ENCODE results near the gene EXOC4.

Gene EXOC4

DNA sequence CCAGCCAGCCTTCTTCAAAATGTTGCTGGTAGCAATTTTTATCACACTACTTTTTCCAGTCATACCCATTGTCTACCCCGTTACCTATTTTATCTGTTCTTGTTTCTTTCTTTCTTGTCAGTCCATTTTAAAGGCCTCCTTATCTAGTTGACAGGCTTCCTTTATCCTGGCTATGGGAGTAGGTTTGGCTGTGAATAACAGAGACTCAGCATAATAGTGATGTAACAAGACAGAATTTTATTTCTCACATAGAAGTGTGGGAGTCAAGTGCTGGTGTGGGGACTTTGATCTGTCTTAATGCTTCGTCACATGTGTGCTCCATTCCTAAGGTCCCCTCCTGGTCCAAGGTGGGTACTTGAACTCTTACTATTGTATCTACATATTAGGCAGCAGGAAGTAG is 283.6 kb downstream of the EXOC4 start:
- WGBS, result 94% methylated on average over 2 of the region's 2 CpGs
- Histone ChIP-seq H3K4me3 (ENCODE audit: low read length) (no peak overlapping the region), H3K27me3 (ENCODE audit: insufficient read depth, low read length) (no peaks in the 10 kb centered on the region), H3K4me1 (ENCODE audit: insufficient read depth, low read length) (peaks cover 24% of the 10 kb centered on the region), H3K9ac (ENCODE audit: low read depth, low read length) (no peak overlapping the region), H3K27ac (ENCODE audit: low read depth, low read length) (no peak overlapping the region), H3K36me3 (ENCODE audit: insufficient read depth, low read length) (no peaks in the 10 kb centered on the region), H3K9me3 (ENCODE audit: insufficient read depth, low read depth, low read length) (no peaks in the 10 kb centered on the region)

DNA sequence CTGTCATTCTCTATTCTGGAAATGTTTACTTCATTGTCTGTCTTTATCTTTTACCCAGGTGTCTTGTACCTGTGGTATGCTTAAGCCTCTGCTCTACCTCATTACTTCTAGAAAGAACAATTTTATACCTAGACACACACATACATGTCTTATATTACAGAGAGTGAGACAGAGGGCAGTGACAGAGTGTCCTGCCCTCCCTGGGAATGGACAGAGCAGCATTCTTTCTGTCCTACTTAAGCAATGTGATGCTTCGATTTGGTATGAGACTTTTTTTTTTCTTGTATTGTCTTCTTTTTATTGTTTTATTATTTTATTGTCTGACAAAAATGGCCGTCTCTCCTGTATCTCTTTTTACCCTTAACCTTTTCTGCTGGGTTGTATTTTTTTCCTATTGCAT is 286.1 kb downstream of the EXOC4 start:
- Histone ChIP-seq H3K9ac (ENCODE audit: low read depth, low read length) (no peak overlapping the region), H3K27ac (ENCODE audit: low read depth, low read length) (no peak overlapping the region)
- WGBS, result 100% methylated on average over 2 of the region's 2 CpGs

DNA sequence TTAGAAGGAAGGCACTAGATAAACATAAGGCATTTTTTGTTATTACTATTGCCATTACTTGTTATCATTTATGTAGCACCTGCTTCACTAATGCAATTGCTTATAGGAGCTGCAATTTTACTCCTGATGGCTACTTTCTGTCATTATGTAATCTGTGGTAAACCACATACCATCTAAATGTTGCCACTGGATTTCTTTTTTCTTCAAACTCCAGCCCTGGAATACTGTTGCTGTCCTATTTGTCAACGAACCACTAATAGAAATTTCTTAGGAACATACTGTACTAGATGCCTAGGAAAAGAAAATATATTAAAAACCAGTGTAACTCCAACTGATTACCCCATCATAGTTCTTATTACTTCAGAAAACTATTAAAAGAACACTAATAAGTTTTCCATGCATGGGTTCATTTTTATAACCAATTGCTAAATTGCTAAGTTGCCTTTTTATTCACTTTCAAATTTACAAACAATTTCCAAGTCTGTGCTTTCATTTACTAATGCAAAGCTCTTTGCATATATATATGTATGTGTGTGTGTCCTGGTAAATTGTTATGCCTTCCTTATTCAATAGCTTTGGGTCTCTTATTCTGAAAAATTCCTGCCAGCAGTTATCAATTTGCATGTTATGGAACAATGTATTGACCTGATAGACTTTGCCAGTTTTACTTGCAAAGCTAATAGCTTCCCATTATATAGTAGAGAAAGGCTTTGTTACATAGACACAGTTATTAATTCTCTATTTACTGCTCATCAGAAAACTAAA is 287.4 kb downstream of the EXOC4 start:
- Histone ChIP-seq H3K27me3 (ENCODE audit: insufficient read depth, low read length) (no peaks in the 10 kb centered on the region), H3K27ac (ENCODE audit: low read depth, low read length) (no peak overlapping the region; the same call in 1 of the 2 replicates), H3K36me3 (ENCODE audit: insufficient read depth, low read length) (no peaks in the 10 kb centered on the region), H3K9ac (ENCODE audit: low read depth, low read length) (no peak overlapping the region), H3K4me1 (ENCODE audit: insufficient read depth, low read length) (peaks cover 25% of the 10 kb centered on the region), H3K9me3 (ENCODE audit: insufficient read depth, low read depth, low read length) (no peaks in the 10 kb centered on the region), H3K4me3 (ENCODE audit: low read length) (no peak overlapping the region)
- no CpG with 5 or more reads among the region's 1 CpG for WGBS

More for the DNA sequence above, 286.1 kb downstream of the EXOC4 start:
- H3K4me1 ChIP-seq (ENCODE audit: insufficient read depth, low read length), result peaks cover 25% of the 10 kb centered on the region
- no peaks in the 10 kb centered on the region for H3K36me3 ChIP-seq (ENCODE audit: insufficient read depth, low read length)
- no peaks in the 10 kb centered on the region for H3K9me3 ChIP-seq (ENCODE audit: insufficient read depth, low read depth, low read length)
- no peaks in the 10 kb centered on the region for H3K27me3 ChIP-seq (ENCODE audit: insufficient read depth, low read length)
- H3K4me3 ChIP-seq (ENCODE audit: low read length), result no peak overlapping the region

DNA sequence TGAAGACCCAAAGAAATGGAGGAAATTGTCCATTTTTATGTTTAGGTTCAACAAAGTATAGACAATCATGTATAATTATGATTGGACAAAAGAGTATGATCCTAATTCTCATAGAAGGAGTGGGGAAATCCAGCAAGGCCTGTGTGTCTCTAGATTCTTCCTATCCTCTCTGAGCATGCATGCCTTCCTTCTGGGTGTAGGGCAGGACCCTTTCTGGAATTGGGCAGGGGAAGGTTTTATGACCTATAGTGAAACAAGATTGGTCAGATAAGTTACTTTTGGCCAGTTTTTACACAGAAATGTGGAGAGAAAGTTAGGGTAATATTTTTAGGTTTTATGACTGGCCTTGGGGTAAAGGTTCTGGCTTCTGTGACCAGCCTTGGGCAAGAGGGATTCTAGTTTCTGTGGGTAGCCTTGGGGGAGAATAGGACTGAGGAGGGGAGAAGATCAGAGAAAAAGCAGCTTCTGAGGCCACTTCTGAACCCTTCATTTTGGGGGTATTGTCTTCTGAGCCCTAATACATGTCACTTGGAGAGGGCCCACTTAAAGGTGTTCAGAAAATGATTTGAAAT is 289.4 kb downstream of the EXOC4 start:
- no peaks in the 10 kb centered on the region for H3K9me3 ChIP-seq (ENCODE audit: insufficient read depth, low read depth, low read length)
- no peak overlapping the region for H3K4me3 ChIP-seq (ENCODE audit: low read length)
- H3K9ac ChIP-seq (ENCODE audit: low read depth, low read length), result no peak overlapping the region
- H3K27me3 ChIP-seq (ENCODE audit: insufficient read depth, low read length), result no peaks in the 10 kb centered on the region
- no peaks in the 10 kb centered on the region for H3K36me3 ChIP-seq (ENCODE audit: insufficient read depth, low read length)
- H3K4me1 ChIP-seq (ENCODE audit: insufficient read depth, low read length), result peaks cover 25% of the 10 kb centered on the region
- no peak overlapping the region for H3K27ac ChIP-seq (ENCODE audit: low read depth, low read length)

DNA sequence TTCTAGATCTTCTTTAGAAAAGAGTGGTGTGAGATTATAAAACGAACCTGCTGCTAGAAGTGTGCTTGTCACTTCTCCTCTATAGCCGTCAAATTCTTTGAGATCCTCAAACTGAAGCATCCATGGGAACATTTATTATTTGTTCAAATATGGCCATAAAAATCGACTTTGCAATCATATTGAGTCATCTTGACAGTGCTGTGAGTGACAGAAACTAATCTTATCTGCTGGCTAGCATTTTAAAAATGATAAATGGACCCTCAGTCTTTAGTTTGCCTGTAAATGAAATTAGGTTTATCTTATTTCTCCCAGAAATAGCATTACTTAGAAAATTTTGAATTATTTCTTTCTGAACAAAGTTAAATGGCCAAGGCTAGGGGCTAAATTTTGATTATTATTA is 290.8 kb downstream of the EXOC4 start:
- Histone ChIP-seq H3K9me3 (ENCODE audit: insufficient read depth, low read depth, low read length) (no peaks in the 10 kb centered on the region), H3K27me3 (ENCODE audit: insufficient read depth, low read length) (no peaks in the 10 kb centered on the region), H3K9ac (ENCODE audit: low read depth, low read length) (no peak overlapping the region), H3K27ac (ENCODE audit: low read depth, low read length) (no peak overlapping the region), H3K36me3 (ENCODE audit: insufficient read depth, low read length) (no peaks in the 10 kb centered on the region), H3K4me3 (ENCODE audit: low read length) (no peak overlapping the region), H3K4me1 (ENCODE audit: insufficient read depth, low read length) (peaks cover 25% of the 10 kb centered on the region)
- 97% methylated on average over 3 of the region's 3 CpGs for WGBS

DNA sequence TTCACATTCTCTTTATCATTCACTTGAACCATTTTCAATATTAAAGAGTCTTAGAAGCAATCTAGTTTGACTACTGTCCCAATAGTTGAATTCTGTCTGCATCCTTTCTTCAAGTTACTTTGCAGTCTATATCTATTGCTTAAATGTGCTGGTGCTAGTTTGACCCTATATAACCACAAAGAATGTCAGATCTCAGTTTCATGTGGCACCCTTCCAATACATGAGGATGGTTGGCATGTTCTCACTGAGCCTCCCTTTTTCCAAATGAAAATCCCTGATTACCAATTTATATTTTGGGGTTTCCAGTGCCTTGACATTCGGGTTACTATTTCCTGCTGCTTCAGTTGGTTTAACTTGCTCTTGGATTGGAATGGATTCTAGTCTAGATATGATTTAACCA is 292.7 kb downstream of the EXOC4 start:
- Histone ChIP-seq H3K4me1 (ENCODE audit: insufficient read depth, low read length) (peaks cover 9% of the 10 kb centered on the region), H3K36me3 (ENCODE audit: insufficient read depth, low read length) (no peaks in the 10 kb centered on the region), H3K9me3 (ENCODE audit: insufficient read depth, low read depth, low read length) (no peaks in the 10 kb centered on the region), H3K9ac (ENCODE audit: low read depth, low read length) (no peak overlapping the region), H3K27ac (ENCODE audit: low read depth, low read length) (no peak overlapping the region), H3K4me3 (ENCODE audit: low read length) (no peak overlapping the region), H3K27me3 (ENCODE audit: insufficient read depth, low read length) (no peaks in the 10 kb centered on the region)
- 100% methylated on average over 1 of the region's 1 CpG for WGBS

DNA sequence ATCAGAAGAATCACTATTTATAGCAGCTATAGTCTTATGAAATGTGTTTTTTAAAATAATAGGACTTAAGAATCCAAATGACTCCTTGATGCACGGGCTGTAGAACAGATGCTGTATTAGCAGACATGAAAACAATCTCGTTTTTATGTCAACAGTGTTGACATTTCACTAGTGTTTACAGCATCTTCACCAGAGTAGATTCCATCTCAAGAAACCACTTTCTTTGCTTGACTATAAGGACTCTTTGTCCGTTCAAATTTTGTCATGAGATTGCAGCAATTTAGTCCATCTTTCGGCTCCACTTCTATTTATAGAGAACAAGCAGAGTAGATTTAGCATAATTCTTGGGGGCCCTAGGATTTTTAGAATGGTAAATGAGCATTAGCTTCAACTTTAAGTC is 295.1 kb downstream of the EXOC4 start:
- H3K27me3 ChIP-seq (ENCODE audit: insufficient read depth, low read length), result no peaks in the 10 kb centered on the region
- no peaks in the 10 kb centered on the region for H3K4me1 ChIP-seq (ENCODE audit: insufficient read depth, low read length)
- 91% methylated on average over 4 of the region's 4 CpGs for WGBS
- no peak overlapping the region for H3K4me3 ChIP-seq (ENCODE audit: low read length)
- no peak overlapping the region for H3K27ac ChIP-seq (ENCODE audit: low read depth, low read length)
- no peaks in the 10 kb centered on the region for H3K9me3 ChIP-seq (ENCODE audit: insufficient read depth, low read depth, low read length)
- no peaks in the 10 kb centered on the region for H3K36me3 ChIP-seq (ENCODE audit: insufficient read depth, low read length)
- H3K9ac ChIP-seq (ENCODE audit: low read depth, low read length), result no peak overlapping the region

DNA sequence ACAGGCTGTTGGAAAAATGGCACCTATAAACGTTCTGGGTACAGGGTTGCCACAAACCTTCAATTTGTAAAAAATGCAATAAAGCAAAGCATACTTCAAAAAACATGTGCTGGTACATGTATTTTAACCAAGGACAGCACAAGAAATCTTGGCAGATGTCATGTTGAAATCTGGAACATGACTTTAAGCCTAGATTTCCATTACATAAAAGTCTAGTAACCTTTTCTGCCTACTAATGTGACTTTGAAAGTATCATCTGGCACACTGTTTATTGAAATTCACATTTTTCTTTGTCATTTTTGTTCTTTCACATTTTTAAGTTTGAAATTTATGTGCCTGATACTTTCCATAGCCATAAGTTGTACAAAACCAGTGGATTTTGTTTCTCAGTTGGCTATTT is 296.8 kb downstream of the EXOC4 start:
- H3K9ac ChIP-seq (ENCODE audit: low read depth, low read length), result no peak overlapping the region
- WGBS, result 89% methylated on average over 1 of the region's 1 CpG
- H3K9me3 ChIP-seq (ENCODE audit: insufficient read depth, low read depth, low read length), result no peaks in the 10 kb centered on the region

DNA sequence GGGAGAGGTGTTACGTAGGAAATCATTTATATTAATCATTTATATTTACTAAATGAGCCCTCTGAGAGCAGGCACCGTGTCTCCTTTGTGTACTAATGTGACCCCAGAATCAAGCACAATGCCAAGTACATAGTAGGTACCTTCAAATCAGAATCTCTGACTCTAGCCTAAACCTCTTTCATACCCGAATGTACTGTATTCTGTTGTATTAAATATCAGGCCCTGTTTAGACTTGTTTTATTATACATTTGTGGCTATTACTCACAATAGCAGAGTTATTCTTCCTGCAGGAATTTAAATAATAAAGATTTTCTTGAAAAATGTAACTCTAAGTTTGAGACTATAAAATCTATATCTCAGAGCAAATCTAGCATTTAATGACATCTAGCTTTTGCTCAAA is 297.3 kb downstream of the EXOC4 start:
- Histone ChIP-seq H3K9ac (ENCODE audit: low read depth, low read length) (no peak overlapping the region), H3K4me1 (ENCODE audit: insufficient read depth, low read length) (no peaks in the 10 kb centered on the region), H3K4me3 (ENCODE audit: low read length) (no peak overlapping the region), H3K27me3 (ENCODE audit: insufficient read depth, low read length) (no peaks in the 10 kb centered on the region), H3K27ac (ENCODE audit: low read depth, low read length) (no peak overlapping the region), H3K9me3 (ENCODE audit: insufficient read depth, low read depth, low read length) (no peaks in the 10 kb centered on the region), H3K36me3 (ENCODE audit: insufficient read depth, low read length) (no peaks in the 10 kb centered on the region)
- 95% methylated on average over 1 of the region's 3 CpGs for WGBS

More for the DNA sequence above, 296.8 kb downstream of the EXOC4 start:
- Histone ChIP-seq H3K4me3 (ENCODE audit: low read length) (no peak overlapping the region), H3K4me1 (ENCODE audit: insufficient read depth, low read length) (no peaks in the 10 kb centered on the region), H3K27me3 (ENCODE audit: insufficient read depth, low read length) (no peaks in the 10 kb centered on the region), H3K36me3 (ENCODE audit: insufficient read depth, low read length) (no peaks in the 10 kb centered on the region), H3K27ac (ENCODE audit: low read depth, low read length) (no peak overlapping the region)

DNA sequence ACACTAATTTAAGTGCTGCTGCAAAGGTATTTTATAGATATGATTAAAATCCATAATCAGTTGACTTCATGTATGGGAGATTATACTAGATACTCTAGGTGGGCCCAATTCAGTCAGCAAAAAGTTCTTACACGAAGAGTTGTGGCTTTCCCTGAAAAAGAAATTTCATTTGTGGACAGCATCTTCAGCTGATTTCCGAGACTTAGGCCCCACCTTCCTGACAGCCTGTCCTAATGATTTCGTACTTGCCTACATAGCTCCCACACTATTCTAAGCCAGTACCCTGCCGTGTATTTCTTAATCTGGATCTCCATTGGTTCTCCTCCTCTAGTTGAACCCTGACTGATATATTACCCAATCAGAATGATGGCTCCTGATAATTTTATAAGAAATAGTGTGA is 297.9 kb downstream of the EXOC4 start:
- Histone ChIP-seq H3K4me3 (ENCODE audit: low read length) (no peak overlapping the region), H3K4me1 (ENCODE audit: insufficient read depth, low read length) (no peaks in the 10 kb centered on the region), H3K27me3 (ENCODE audit: insufficient read depth, low read length) (no peaks in the 10 kb centered on the region), H3K36me3 (ENCODE audit: insufficient read depth, low read length) (no peaks in the 10 kb centered on the region), H3K9me3 (ENCODE audit: insufficient read depth, low read depth, low read length) (no peaks in the 10 kb centered on the region), H3K9ac (ENCODE audit: low read depth, low read length) (no peak overlapping the region), H3K27ac (ENCODE audit: low read depth, low read length) (no peak overlapping the region)
- WGBS, result 91% methylated on average over 4 of the region's 4 CpGs

DNA sequence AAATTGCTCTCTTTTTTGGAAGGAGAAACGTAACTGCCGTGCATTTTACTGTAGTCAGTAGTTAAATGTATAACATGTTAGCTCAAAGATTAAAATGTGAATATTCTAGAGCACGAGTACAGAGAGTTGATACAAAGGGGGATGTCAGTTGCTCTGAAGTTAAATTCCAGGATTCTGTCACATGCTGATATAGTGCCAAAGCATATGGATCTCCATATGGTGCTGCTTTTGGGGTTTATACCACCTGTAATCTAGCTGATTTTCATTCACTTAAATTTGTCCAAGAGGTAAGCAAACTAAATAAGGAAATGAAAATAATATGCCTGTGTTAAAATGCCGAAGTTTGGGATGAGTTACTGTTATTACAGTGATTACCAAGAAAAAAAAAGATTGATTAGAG is 298.6 kb downstream of the EXOC4 start:
- H3K27ac ChIP-seq (ENCODE audit: low read depth, low read length), result no peak overlapping the region
- no peak overlapping the region for H3K4me3 ChIP-seq (ENCODE audit: low read length)
- H3K27me3 ChIP-seq (ENCODE audit: insufficient read depth, low read length), result no peaks in the 10 kb centered on the region
- no peak overlapping the region for H3K9ac ChIP-seq (ENCODE audit: low read depth, low read length)
- no peaks in the 10 kb centered on the region for H3K36me3 ChIP-seq (ENCODE audit: insufficient read depth, low read length)
- no peaks in the 10 kb centered on the region for H3K4me1 ChIP-seq (ENCODE audit: insufficient read depth, low read length)
- no peaks in the 10 kb centered on the region for H3K9me3 ChIP-seq (ENCODE audit: insufficient read depth, low read depth, low read length)
- WGBS, result 91% methylated on average over 4 of the region's 4 CpGs
